Uterus (tissue), 4 donors: Measurements from ENCODE around the gene WDR7. TPM values are rescaled to one million over a fixed set of nuclear protein-coding genes. Genes with fewer than 3 reads are reported as not detected.

Experiments
- DNase-seq, 2 donors: peaks; one replicate each; pipeline ENCODE4 v3.0.0-alpha.2; 2019 to 2020
- H3K27ac ChIP-seq, 2 donors: fragments of 200-600 bp; sonication (generic); 1 replicate in 1 of 2; 2 replicates in 1 of 2; pipeline ENCODE4 v1.5.1; 2016 to 2018
- H3K27me3 ChIP-seq, 2 donors: fragments of 200-600 bp; sonication (generic); one replicate each; pipeline ENCODE4 v1.5.1; 2018 to 2019; ENCODE audit warnings: control low read depth in 1 of 2
- H3K36me3 ChIP-seq, 2 donors: fragments of 200-600 bp; sonication (generic); one replicate each; pipeline ENCODE4 v1.5.1; 2019; ENCODE audit warnings: control low read depth in 1 of 2
- H3K4me1 ChIP-seq, 2 donors: fragments of 200-600 bp; sonication (generic); one replicate each; pipeline ENCODE4 v1.5.1; 2018 to 2019; ENCODE audit warnings: control low read depth in 1 of 2
- H3K4me3 ChIP-seq, 2 donors: fragments of 200-600 bp; sonication (generic); 1 replicate in 1 of 2; 2 replicates in 1 of 2; pipeline ENCODE4 v1.5.1; 2018 to 2019; ENCODE audit warnings: mild to moderate bottlenecking in 1 of 2
- H3K9me3 ChIP-seq, 2 donors: fragments of 200-600 bp; sonication (generic); one replicate each; pipeline ENCODE4 v1.5.1; 2019; ENCODE audit warnings: control low read depth in 1 of 2
- POLR2A ChIP-seq, 2 donors: fragments of 450-650 bp; IDR thresholded peaks; one replicate each; pipeline ENCODE4 v1.6.1; 2016; ENCODE audit warnings: antibody characterized with exemption in 2 of 2, mild to moderate bottlenecking in 1 of 2, moderate library complexity in 1 of 2
- intact Hi-C: fragments of 100-400 bp; cut with DNase I; formaldehyde crosslinking; loops from one replicate; pipeline ENCODE4 v1.15.1; 2023; ENCODE audit warnings: low total_unique reads
- total RNA-seq, 4 donors: library from RNA; depleted of rRNA in 3 of 4; stranded (reverse); fragments of >200 nt in 3 of 4; gene quantifications; one replicate each; pipeline versions ENCODE4 v1.1.0 to v1.2.4, GENCODE V29; 2014 to 2023
- TF ChIP-seq, protein P1 (sequence below), 4 experiments: fragments of 200-600 bp in 2 of 4; fragments of 450-650 bp in 2 of 4; sonication (generic) in 2 of 4; IDR thresholded peaks; one replicate each; pipeline ENCODE4 v1.5.1; 2016 to 2019; ENCODE audit warnings: antibody characterized with exemption in 4 of 4, mild to moderate bottlenecking in 2 of 4, moderate library complexity in 1 of 4
- donor health status: DM: yes; HTN: yes; CAD: no.

Gene WDR7
- total RNA-seq, 4 donors from 2014 or later: 19.2 to 66.2 (median 33.8) TPM

DNA sequence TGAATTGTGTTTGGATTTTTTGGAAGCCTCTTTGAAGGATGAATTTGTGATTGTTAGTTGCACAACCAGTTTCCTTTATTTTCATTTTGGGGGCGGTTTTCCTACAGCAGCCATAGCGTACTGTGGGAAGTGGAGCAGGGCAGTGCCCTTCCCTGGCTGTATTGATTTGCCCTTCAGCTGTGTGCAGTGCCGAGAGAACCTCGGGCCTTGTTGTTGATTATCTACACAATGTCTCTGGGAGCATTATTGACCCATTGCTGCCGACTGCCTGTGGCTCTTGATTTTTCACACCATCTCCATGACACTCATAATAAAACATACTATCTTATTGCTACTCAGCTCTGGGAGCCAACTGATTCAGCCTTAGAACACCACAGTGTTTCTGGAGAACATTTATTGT is 333.6 kb downstream of the WDR7 start:
- intact Hi-C loops: no loop called here
- Histone ChIP-seq H3K4me3 (no peak overlapping the region), H3K4me1 (no peaks in the 10 kb centered on the region), H3K36me3 (no peaks in the 10 kb centered on the region), H3K27me3 (no peaks in the 10 kb centered on the region), H3K27ac (no peak overlapping the region), H3K9me3 (no peaks in the 10 kb centered on the region)
- no peak for TF ChIP-seq POLR2A (IDR thresholded peaks at IDR 0.05)
- TF ChIP-seq, protein P1, sequence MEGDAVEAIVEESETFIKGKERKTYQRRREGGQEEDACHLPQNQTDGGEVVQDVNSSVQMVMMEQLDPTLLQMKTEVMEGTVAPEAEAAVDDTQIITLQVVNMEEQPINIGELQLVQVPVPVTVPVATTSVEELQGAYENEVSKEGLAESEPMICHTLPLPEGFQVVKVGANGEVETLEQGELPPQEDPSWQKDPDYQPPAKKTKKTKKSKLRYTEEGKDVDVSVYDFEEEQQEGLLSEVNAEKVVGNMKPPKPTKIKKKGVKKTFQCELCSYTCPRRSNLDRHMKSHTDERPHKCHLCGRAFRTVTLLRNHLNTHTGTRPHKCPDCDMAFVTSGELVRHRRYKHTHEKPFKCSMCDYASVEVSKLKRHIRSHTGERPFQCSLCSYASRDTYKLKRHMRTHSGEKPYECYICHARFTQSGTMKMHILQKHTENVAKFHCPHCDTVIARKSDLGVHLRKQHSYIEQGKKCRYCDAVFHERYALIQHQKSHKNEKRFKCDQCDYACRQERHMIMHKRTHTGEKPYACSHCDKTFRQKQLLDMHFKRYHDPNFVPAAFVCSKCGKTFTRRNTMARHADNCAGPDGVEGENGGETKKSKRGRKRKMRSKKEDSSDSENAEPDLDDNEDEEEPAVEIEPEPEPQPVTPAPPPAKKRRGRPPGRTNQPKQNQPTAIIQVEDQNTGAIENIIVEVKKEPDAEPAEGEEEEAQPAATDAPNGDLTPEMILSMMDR (IDR thresholded peaks at IDR 0.05): no peak
- DNase-seq: no peak

DNA sequence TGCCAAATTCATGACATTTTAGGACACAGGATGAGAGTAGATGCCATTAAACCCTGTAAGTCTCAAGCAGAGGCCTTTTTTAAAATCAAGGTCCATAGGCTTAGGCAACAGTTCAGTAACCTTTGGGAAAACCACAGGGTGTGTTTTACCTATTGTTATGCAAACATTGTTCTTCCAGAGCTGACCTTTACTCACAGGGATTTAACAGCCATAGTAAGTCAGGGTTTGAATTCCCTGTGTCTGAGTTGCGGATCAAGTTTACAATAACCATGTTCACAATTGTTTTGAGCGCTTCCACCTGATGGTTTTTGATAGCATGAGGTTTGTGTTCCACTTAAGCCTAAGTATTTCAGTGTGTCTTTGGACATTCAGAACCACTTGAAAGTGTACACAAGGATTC is 335.7 kb downstream of the WDR7 start:
- DNase-seq: no peak

DNA sequence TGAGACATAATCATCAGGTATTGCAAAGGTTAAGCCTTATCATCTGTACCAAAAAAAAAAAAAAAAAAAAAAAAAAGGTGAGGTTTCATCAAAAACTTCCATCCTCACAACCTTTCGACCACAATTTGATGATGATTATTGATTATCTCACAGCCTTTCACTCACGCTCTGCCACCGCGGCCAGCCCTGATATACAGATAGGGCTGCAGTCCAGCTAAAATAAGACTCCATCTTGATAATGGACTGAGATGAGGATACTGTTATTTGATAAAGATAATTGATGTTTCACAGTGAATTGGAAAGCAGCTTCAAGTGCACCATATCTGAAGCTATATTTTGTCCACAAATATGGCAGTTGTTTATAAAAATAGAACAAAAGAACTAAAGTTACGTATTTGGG is 336.1 kb downstream of the WDR7 start:
- Histone ChIP-seq H3K9me3 (no peaks in the 10 kb centered on the region), H3K27ac (no peak overlapping the region), H3K4me3 (no peak overlapping the region), H3K27me3 (no peaks in the 10 kb centered on the region), H3K36me3 (no peaks in the 10 kb centered on the region), H3K4me1 (no peaks in the 10 kb centered on the region)
- DNase-seq: no peak
- intact Hi-C loops: no loop called here
- TF ChIP-seq POLR2A (IDR thresholded peaks at IDR 0.05): no peak
- TF ChIP-seq, protein P1 (IDR thresholded peaks at IDR 0.05): no peak

More for the DNA sequence above, 335.7 kb downstream of the WDR7 start:
- Histone ChIP-seq H3K27ac (no peak overlapping the region), H3K4me3 (no peak overlapping the region), H3K27me3 (no peaks in the 10 kb centered on the region), H3K4me1 (no peaks in the 10 kb centered on the region), H3K36me3 (no peaks in the 10 kb centered on the region), H3K9me3 (no peaks in the 10 kb centered on the region)
- no peak for TF ChIP-seq POLR2A (IDR thresholded peaks at IDR 0.05)
- TF ChIP-seq, protein P1 (IDR thresholded peaks at IDR 0.05): no peak
- intact Hi-C loops: no loop called here

DNA sequence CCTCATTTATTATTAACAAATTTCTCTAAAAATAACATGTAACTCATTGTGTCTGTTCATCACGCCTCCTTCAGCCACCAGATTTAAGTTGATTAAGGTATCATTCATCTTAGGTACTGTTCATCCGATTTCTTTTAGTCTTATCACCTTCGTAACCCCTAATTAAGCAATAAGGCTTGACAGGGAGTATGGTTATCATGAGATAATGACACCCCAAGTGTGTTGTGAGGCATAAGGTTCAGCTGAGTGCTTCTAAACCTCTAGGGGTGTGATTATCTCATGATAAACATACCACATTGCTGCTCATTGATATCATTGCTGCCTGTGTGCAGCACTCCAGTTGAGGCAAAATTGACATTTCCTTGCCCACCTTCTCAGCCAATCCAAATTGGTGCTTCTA is 336.9 kb downstream of the WDR7 start:
- no peak overlapping the region for H3K4me3 ChIP-seq
- no peak for DNase-seq
- intact Hi-C loops: no loop called here
- H3K27me3 ChIP-seq: no peaks in the 10 kb centered on the region
- TF ChIP-seq, protein P1 (IDR thresholded peaks at IDR 0.05): no peak
- TF ChIP-seq POLR2A (IDR thresholded peaks at IDR 0.05): no peak
- no peak overlapping the region for H3K27ac ChIP-seq
- H3K4me1 ChIP-seq: no peaks in the 10 kb centered on the region
- H3K36me3 ChIP-seq: no peaks in the 10 kb centered on the region
- H3K9me3 ChIP-seq: no peaks in the 10 kb centered on the region

DNA sequence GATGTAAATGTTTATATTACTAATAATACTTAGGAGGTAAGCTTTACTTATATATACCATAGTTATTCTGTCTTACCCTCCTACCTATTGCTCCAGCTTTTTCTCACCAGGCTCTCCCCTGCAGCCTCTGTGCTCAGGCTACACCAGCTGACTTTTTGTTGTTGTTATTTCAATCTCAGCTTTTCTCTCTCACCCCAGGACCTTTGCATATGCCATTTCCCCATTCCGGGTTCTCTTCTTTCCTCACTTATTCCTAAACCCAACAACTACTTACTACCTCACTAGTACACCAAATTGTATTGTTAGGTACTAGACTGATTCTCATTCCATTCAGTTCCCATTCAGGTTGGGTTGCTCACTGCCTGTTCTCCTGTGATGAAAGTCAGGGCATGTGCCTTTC is 339.5 kb downstream of the WDR7 start:
- TF ChIP-seq, protein P1 (IDR thresholded peaks at IDR 0.05): no peak
- TF ChIP-seq POLR2A (IDR thresholded peaks at IDR 0.05): no peak

More for the DNA sequence above, 339.5 kb downstream of the WDR7 start:
- Histone ChIP-seq H3K27ac (no peak overlapping the region), H3K4me3 (no peak overlapping the region), H3K27me3 (no peaks in the 10 kb centered on the region), H3K9me3 (no peaks in the 10 kb centered on the region), H3K4me1 (no peaks in the 10 kb centered on the region), H3K36me3 (no peaks in the 10 kb centered on the region)
- intact Hi-C loops: loop anchor here (10.0 kb wide), 1 partner anchor 1284 kb away; no protein-coding TSS in a partner anchor
- DNase-seq: no peak
